ENCODE results near the gene EVX1. TPM values are rescaled to one million over a fixed set of nuclear protein-coding genes. Genes with fewer than 3 reads are reported as not detected.
A peak's percentile ranks its signal among the peaks of the same experiment; 100 is the strongest.

The EVX1 gene
- total RNA-seq, 4 donors from 2014 or later, result not detected

GRCh38 chr7:27199849-27200760, 42.5 kb upstream of the EVX1 start, which contains the start of gene HOXA13:
Gene HOXA13 (minus strand): TSS chr7:27200091. CDS start chr7:27200077, 14 bp downstream.
- peak in 1 of 3 donors; percentile 58 for DNase-seq
- H3K9me3 ChIP-seq, result peaks cover 0 to 6% (median 0%) of the 10 kb centered on the region in 4 donors
- TF ChIP-seq CTCF (IDR thresholded peaks at IDR 0.05), result no peak
- no peak for TF ChIP-seq POLR2A (IDR thresholded peaks at IDR 0.05)
- no peaks in the 10 kb centered on the region for H3K36me3 ChIP-seq
- peaks cover 0 to 89% of the 10 kb centered on the region in 2 donors for H3K27me3 ChIP-seq
- peak within 1 kb of the TSS; percentile 1 to 47 (median 40) for H3K4me3 ChIP-seq
- no peak within 1 kb of the TSS for H3K27ac ChIP-seq
- H3K4me1 ChIP-seq, result peaks cover 4 to 35% (median 13%) of the 10 kb centered on the region in 4 donors

- Histone ChIP-seq H3K27ac (no peak overlapping the region), H3K4me3 (peak overlapping the region in 3 of 4 donors; percentile 34 to 47 (median 46)), H3K27me3 (peaks cover 0 to 89% of the 10 kb centered on the region in 2 donors), H3K4me1 (peaks cover 4 to 44% (median 13%) of the 10 kb centered on the region in 4 donors), H3K9me3 (peaks cover 0 to 6% (median 0%) of the 10 kb centered on the region in 4 donors), H3K36me3 (no peaks in the 10 kb centered on the region)
- TF ChIP-seq CTCF (IDR thresholded peaks at IDR 0.05) (no peak), POLR2A (IDR thresholded peaks at IDR 0.05) (no peak)
- peak in 1 of 3 donors; percentile 50 for DNase-seq
Observed at GRCh38 chr7:27200761-27201579, 41.6 kb upstream of the EVX1 start.

GRCh38 chr7:27201580-27202017, 41.0 kb upstream of the EVX1 start:
- Histone ChIP-seq H3K36me3 (no peaks in the 10 kb centered on the region), H3K9me3 (peaks cover 0 to 6% (median 0%) of the 10 kb centered on the region in 4 donors), H3K27me3 (peaks cover 0 to 92% of the 10 kb centered on the region in 2 donors), H3K4me3 (peak overlapping the region in 1 of 4 donors; percentile 26), H3K4me1 (peaks cover 4 to 44% (median 13%) of the 10 kb centered on the region in 4 donors), H3K27ac (no peak overlapping the region)
- no peak for TF ChIP-seq CTCF (IDR thresholded peaks at IDR 0.05)
- TF ChIP-seq POLR2A (IDR thresholded peaks at IDR 0.05), result no peak
- no peak for DNase-seq

GRCh38 chr7:27202018-27202861, 40.4 kb upstream of the EVX1 start:
- no peaks in the 10 kb centered on the region for H3K36me3 ChIP-seq
- H3K4me3 ChIP-seq, result no peak overlapping the region
- H3K27me3 ChIP-seq, result peaks cover 0 to 93% of the 10 kb centered on the region in 2 donors
- peaks cover 0 to 6% (median 0%) of the 10 kb centered on the region in 4 donors for H3K9me3 ChIP-seq
- no peak overlapping the region for H3K27ac ChIP-seq
- peaks cover 4 to 44% (median 13%) of the 10 kb centered on the region in 4 donors for H3K4me1 ChIP-seq
- DNase-seq, result peak in 1 of 3 donors; percentile 51
- TF ChIP-seq CTCF (IDR thresholded peaks at IDR 0.05) (no peak), POLR2A (IDR thresholded peaks at IDR 0.05) (no peak)

GRCh38 chr7:27202862-27203134, 39.8 kb upstream of the EVX1 start:
- Histone ChIP-seq H3K27me3 (peaks cover 0 to 89% of the 10 kb centered on the region in 2 donors), H3K27ac (no peak overlapping the region), H3K36me3 (no peaks in the 10 kb centered on the region), H3K4me3 (no peak overlapping the region), H3K4me1 (peaks cover 4 to 44% (median 13%) of the 10 kb centered on the region in 4 donors), H3K9me3 (peaks cover 0 to 6% (median 0%) of the 10 kb centered on the region in 4 donors)
- DNase-seq, result no peak
- TF ChIP-seq POLR2A (IDR thresholded peaks at IDR 0.05), result no peak
- no peak for TF ChIP-seq CTCF (IDR thresholded peaks at IDR 0.05)

Data from Peyer's patch (tissue), 4 donors.